H9 (cell line): ENCODE results near the gene KRT1. TPM values are rescaled to one million over a fixed set of nuclear protein-coding genes. Genes with fewer than 3 reads are reported as not detected.

Source experiments
- DNase-seq: peaks from one replicate; pipeline ENCODE4 v3.0.0-alpha.2; 2017
- H2AFZ ChIP-seq: one replicate; pipeline ENCODE4 v1.6.1; 2013; ENCODE audit warnings: mild to moderate bottlenecking, low read length, control low read depth, moderate library complexity
- H2AK5ac ChIP-seq: 2 replicates; pipeline ENCODE4 v1.6.1; 2013; ENCODE audit warnings: low read length, control low read depth, mixed read lengths; ENCODE audit not compliant: insufficient read length
- H2BK120ac ChIP-seq: one replicate; pipeline ENCODE4 v1.6.1; 2013; ENCODE audit warnings: low read depth, mild to moderate bottlenecking, low read length, control low read depth, inconsistent platforms; ENCODE audit not compliant: poor library complexity, severe bottlenecking
- H2BK12ac ChIP-seq: 2 replicates; pipeline ENCODE4 v1.6.1; 2013; ENCODE audit warnings: low read length, control low read depth, mixed read lengths, low read depth; ENCODE audit not compliant: insufficient read length
- H2BK15ac ChIP-seq: 2 replicates; pipeline ENCODE4 v1.6.1; 2013; ENCODE audit warnings: low read depth, low read length, control low read depth
- H2BK20ac ChIP-seq: one replicate; pipeline ENCODE4 v1.6.1; 2013; ENCODE audit warnings: low read depth, mild to moderate bottlenecking, low read length, control low read depth, inconsistent platforms; ENCODE audit not compliant: poor library complexity, severe bottlenecking
- H2BK5ac ChIP-seq: 2 replicates; pipeline ENCODE4 v1.6.1; 2013; ENCODE audit warnings: low read length, control low read depth, mixed read lengths; ENCODE audit not compliant: insufficient read length
- H3K14ac ChIP-seq: 2 replicates; pipeline ENCODE4 v1.6.1; 2013; ENCODE audit warnings: low read length, control low read depth; ENCODE audit not compliant: insufficient read depth
- H3K18ac ChIP-seq: 2 replicates; pipeline ENCODE4 v1.6.1; 2013; ENCODE audit warnings: low read depth, mild to moderate bottlenecking, mixed read lengths, low read length, control low read depth; ENCODE audit not compliant: insufficient read length
- H3K23ac ChIP-seq: 2 replicates; pipeline ENCODE4 v1.6.1; 2013; ENCODE audit warnings: low read length, control low read depth, mixed read lengths, low read depth; ENCODE audit not compliant: insufficient read length
- H3K23me2 ChIP-seq: 2 replicates; pipeline ENCODE4 v1.6.1; 2013; ENCODE audit warnings: low read depth, mild to moderate bottlenecking, mixed read lengths, low read length, control low read depth; ENCODE audit not compliant: insufficient read length, poor library complexity, severe bottlenecking
- H3K27ac ChIP-seq: 2 replicates; pipeline ENCODE4 v1.5.1; 2013; ENCODE audit warnings: low read length, control low read depth, mixed read lengths, low read depth; ENCODE audit not compliant: insufficient read length
- H3K27me3 ChIP-seq: 2 replicates; pipeline ENCODE4 v1.6.1; 2013; ENCODE audit warnings: low read length, control low read depth, inconsistent platforms; ENCODE audit not compliant: insufficient read depth
- H3K4ac ChIP-seq: 2 replicates; pipeline ENCODE4 v1.6.1; 2013; ENCODE audit warnings: low read depth, mild to moderate bottlenecking, control low read depth, inconsistent platforms, low read length, moderate library complexity
- H3K4me1 ChIP-seq: 2 replicates; pipeline ENCODE4 v1.6.1; 2013; ENCODE audit warnings: low read length, control low read depth, inconsistent platforms; ENCODE audit not compliant: insufficient read depth
- H3K4me2 ChIP-seq: 2 replicates; pipeline ENCODE4 v1.6.1; 2013; ENCODE audit warnings: low read length, control low read depth, mixed read lengths; ENCODE audit not compliant: insufficient read length, insufficient read depth
- H3K56ac ChIP-seq: 2 replicates; pipeline ENCODE4 v1.6.1; 2013; ENCODE audit warnings: low read depth, mild to moderate bottlenecking, mixed read lengths, low read length, control low read depth; ENCODE audit not compliant: insufficient read length
- H3K79me1 ChIP-seq: 2 replicates; pipeline ENCODE4 v1.6.1; 2013; ENCODE audit warnings: low read depth, mild to moderate bottlenecking, moderate library complexity, low read length, control low read depth, inconsistent platforms; ENCODE audit not compliant: insufficient read depth, poor library complexity, severe bottlenecking
- H3K79me2 ChIP-seq: 2 replicates; pipeline ENCODE4 v1.6.1; 2013; ENCODE audit warnings: low read length, control low read depth, inconsistent platforms; ENCODE audit not compliant: insufficient read depth
- H3K9ac ChIP-seq: 2 replicates; pipeline ENCODE4 v1.6.1; 2013; ENCODE audit warnings: low read length, control low read depth, mixed read lengths; ENCODE audit not compliant: insufficient read length; ENCODE audit errors: extremely low read depth
- H3K9me3 ChIP-seq: one replicate; pipeline ENCODE4 v1.6.1; 2013; ENCODE audit warnings: low read depth, low read length, inconsistent platforms; ENCODE audit not compliant: control insufficient read depth
- H3T11ph ChIP-seq: one replicate; pipeline ENCODE4 v1.6.1; 2013; ENCODE audit warnings: mild to moderate bottlenecking, low read length, control low read depth, inconsistent platforms
- H4K20me1 ChIP-seq: one replicate; pipeline ENCODE4 v1.6.1; 2013; ENCODE audit not compliant: control insufficient read depth, insufficient read length, insufficient read depth
- H4K5ac ChIP-seq: 2 replicates; pipeline ENCODE4 v1.6.1; 2013; ENCODE audit warnings: low read depth, mild to moderate bottlenecking, mixed read lengths, low read length, control low read depth; ENCODE audit not compliant: insufficient read length
- H4K8ac ChIP-seq: replicated peaks from 2 replicates; pipeline ENCODE4 v1.6.1; 2013; ENCODE audit warnings: low read length, control low read depth, mixed read lengths, low read depth; ENCODE audit not compliant: insufficient read length
- H4K91ac ChIP-seq: 2 replicates; pipeline ENCODE4 v1.6.1; 2013; ENCODE audit warnings: low read depth, mild to moderate bottlenecking, moderate library complexity, mixed read lengths, low read length, control low read depth; ENCODE audit not compliant: insufficient read length
- H3K27ac Mint-ChIP-seq, 3 experiments: 2 replicates in 2 of 3; 3 replicates in 1 of 3; pipeline ENCODE4 v1.8.0; 2020 to 2021; ENCODE audit warnings: mixed read lengths in 3 of 3, mild to moderate bottlenecking in 1 of 3, moderate library complexity in 1 of 3
- H3K27me3 Mint-ChIP-seq: 2 replicates; pipeline ENCODE4 v1.8.0; 2021; ENCODE audit warnings: low read depth, mild to moderate bottlenecking, moderate library complexity, mixed read lengths
- H3K36me3 Mint-ChIP-seq, 3 experiments: 2 replicates in 2 of 3; 3 replicates in 1 of 3; pipeline ENCODE4 v1.8.0; 2020 to 2021; ENCODE audit warnings: low read depth in 3 of 3, mixed read lengths in 3 of 3; ENCODE audit not compliant: insufficient read depth in 1 of 3
- H3K4me1 Mint-ChIP-seq, 2 experiments: 2 replicates each; pipeline ENCODE4 v1.8.0; 2020; ENCODE audit warnings: mixed read lengths in 2 of 2
- H3K4me3 Mint-ChIP-seq, 2 experiments: 2 replicates in 1 of 2; 3 replicates in 1 of 2; pipeline ENCODE4 v1.8.0; 2020 to 2021; ENCODE audit warnings: mild to moderate bottlenecking in 2 of 2, mixed read lengths in 2 of 2, moderate library complexity in 1 of 2
- H3K9me3 Mint-ChIP-seq, 2 experiments: 2 replicates in 1 of 2; 3 replicates in 1 of 2; pipeline ENCODE4 v1.8.0; 2020; ENCODE audit warnings: mild to moderate bottlenecking in 2 of 2, mixed read lengths in 2 of 2, moderate library complexity in 1 of 2
- CTCF ChIP-seq: fragments of 200-600 bp; sonication (generic); conservative IDR thresholded peaks from 3 replicates; pipeline ENCODE4 v1.8.0; 2021; ENCODE audit warnings: antibody characterized with exemption, mild to moderate bottlenecking
- WGBS: extraction: QIAGEN DNeasy Blood & Tissue Kit; methylation state at CpG from one replicate; pipeline ENCODE4 v1.1.7; 2013; ENCODE audit warnings: missing lambda C conversion rate, low lambda C conversion rate, mixed read lengths; ENCODE audit not compliant: insufficient read length; ENCODE audit errors: extremely low coverage; 5-methylcytosine and 5-hydroxymethylcytosine counted together
- total RNA-seq: library from RNA; stranded (reverse); gene quantifications from 2 replicates; pipeline ENCODE4 v1.2.1, GENCODE V29; 2021

Gene KRT1
- total RNA-seq, 1 experiment from 2014 or later, result not detected

GRCh38 chr12:52636189-52636588 is 44.0 kb downstream of the KRT1 start:
- Histone ChIP-seq H4K91ac (no peak overlapping the region), H3K56ac (no peak overlapping the region), H3K79me1 (no peaks in the 10 kb centered on the region), H3K79me2 (no peaks in the 10 kb centered on the region), H3T11ph (no peak overlapping the region), H3K4ac (no peak overlapping the region), H2AFZ (no peak overlapping the region), H2BK120ac (no peak overlapping the region), H3K4me1 (no peaks in the 10 kb centered on the region), H2BK12ac (no peak overlapping the region), H2BK20ac (no peak overlapping the region), H3K23me2 (no peaks in the 10 kb centered on the region), H3K4me2 (no peak overlapping the region), H4K5ac (no peak overlapping the region), H3K27ac (no peak overlapping the region), H2BK15ac (no peak overlapping the region), H3K18ac (no peak overlapping the region), H3K9me3 (no peaks in the 10 kb centered on the region), H3K27me3 (no peaks in the 10 kb centered on the region), H3K23ac (no peak overlapping the region), H3K9ac (no peak overlapping the region), H3K14ac (no peak overlapping the region), H4K20me1 (no peaks in the 10 kb centered on the region), H2BK5ac (no peak overlapping the region), H2AK5ac (no peak overlapping the region), H4K8ac (no peak overlapping the region)
- no peak for TF ChIP-seq CTCF
- H3K27ac Mint-ChIP-seq, result no peak overlapping the region; a peak in 1 of 7 replicates
- H3K36me3 Mint-ChIP-seq, result no peaks in the 10 kb centered on the region
- WGBS, result no CpG with 5 or more reads among the region's 6 CpGs
- H3K4me3 Mint-ChIP-seq, result no peak overlapping the region
- no peaks in the 10 kb centered on the region for H3K9me3 Mint-ChIP-seq
- DNase-seq, result peak; percentile 22
- H3K27me3 Mint-ChIP-seq, result peaks cover 6% of the 10 kb centered on the region
- H3K4me1 Mint-ChIP-seq, result no peaks in the 10 kb centered on the region
